Fibroblast of mammary gland (primary cell): ENCODE results near the gene DEGS2.

Experiments used
- DNase-seq: peaks from one replicate; pipeline ENCODE4 v3.0.0-alpha.2; 2010; ENCODE audit warnings: low read depth
- H3K4me3 ChIP-seq: 2 replicates; pipeline ENCODE4 v1.5.1; 2011; ENCODE audit warnings: low read depth, mild to moderate bottlenecking, low read length, moderate library complexity; ENCODE audit not compliant: control insufficient read depth
- CTCF ChIP-seq: conservative IDR thresholded peaks from 2 replicates; pipeline ENCODE4 v1.5.1; 2011; ENCODE audit warnings: low read depth, low read length, inconsistent platforms; ENCODE audit not compliant: control insufficient read depth, insufficient read depth

DEGS2 gene

GRCh38 chr14:100173353-100173752 is 13.9 kb upstream of the DEGS2 start:
- no peak for TF ChIP-seq CTCF
- no peak overlapping the region for H3K4me3 ChIP-seq
- no peak for DNase-seq

GRCh38 chr14:100172811-100173210 is 13.4 kb upstream of the DEGS2 start:
- H3K4me3 ChIP-seq, result no peak overlapping the region
- TF ChIP-seq CTCF, result no peak
- DNase-seq, result no peak

GRCh38 chr14:100170880-100171279 is 11.4 kb upstream of the DEGS2 start:
- H3K4me3 ChIP-seq, result no peak overlapping the region
- DNase-seq, result no peak
- no peak for TF ChIP-seq CTCF

GRCh38 chr14:100168506-100168905 is 9.1 kb upstream of the DEGS2 start:
- no peak for DNase-seq
- no peak overlapping the region for H3K4me3 ChIP-seq
- no peak for TF ChIP-seq CTCF

GRCh38 chr14:100165831-100166440 is 6.5 kb upstream of the DEGS2 start:
- H3K4me3 ChIP-seq, result no peak overlapping the region
- TF ChIP-seq CTCF, result no peak
- no peak for DNase-seq

GRCh38 chr14:100165376-100165775 is 5.9 kb upstream of the DEGS2 start:
- H3K4me3 ChIP-seq, result no peak overlapping the region
- no peak for DNase-seq
- TF ChIP-seq CTCF, result no peak

GRCh38 chr14:100160534-100160916 is 1.1 kb upstream of the DEGS2 start:
- no peak overlapping the region for H3K4me3 ChIP-seq
- no peak for DNase-seq
- TF ChIP-seq CTCF, result no peak
